ENCODE results near the gene PTPRN2. TPM values are rescaled to one million over a fixed set of nuclear protein-coding genes. Genes with fewer than 3 reads are reported as not detected.

Gene PTPRN2
- total and polyA plus RNA-seq, 4 experiments from 2014 or later = 1.7 to 2.6 (median 1.9) TPM

DNA sequence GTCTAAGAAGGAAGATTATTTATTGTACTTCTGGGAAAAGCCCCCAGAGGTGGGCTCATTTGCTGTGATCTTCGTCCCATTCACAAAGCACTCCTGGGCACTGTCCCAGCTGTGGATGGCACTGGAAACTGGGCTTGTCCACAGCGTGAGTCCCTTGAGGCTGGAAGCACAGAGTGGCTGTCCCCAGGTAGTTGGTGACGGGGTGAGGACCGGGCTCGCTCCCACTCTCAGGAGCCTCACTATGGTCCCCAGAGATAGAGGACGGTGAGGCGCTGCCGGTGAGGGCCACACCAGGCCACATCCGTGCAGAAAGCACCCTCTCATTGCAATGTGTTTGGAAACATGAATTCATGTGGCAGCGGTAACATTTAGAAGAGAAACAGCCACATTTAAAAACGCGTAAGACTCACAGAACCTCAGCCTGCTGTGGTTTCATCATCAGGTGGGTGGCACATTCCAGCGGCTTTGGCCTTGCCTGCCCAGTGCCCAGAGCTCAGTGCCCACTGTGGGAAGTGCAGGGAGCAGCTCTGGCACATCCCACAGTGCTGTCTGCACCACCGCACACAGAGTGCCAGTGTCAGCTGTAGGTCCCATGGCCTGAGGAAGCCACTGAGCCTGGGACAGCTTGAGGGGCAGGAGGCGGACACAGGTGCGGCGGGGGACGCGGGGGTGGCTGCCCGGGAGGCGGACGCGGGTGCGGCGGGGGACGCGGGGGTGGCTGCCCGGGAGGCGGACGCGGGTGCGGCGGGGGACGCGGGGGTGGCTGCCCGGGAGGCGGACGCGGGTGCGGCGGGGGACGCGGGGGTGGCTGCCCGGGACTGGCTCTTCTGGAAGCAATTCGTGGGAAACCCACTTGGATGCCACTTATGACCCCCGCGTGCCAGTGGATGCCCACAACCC is 801.0 kb downstream of the PTPRN2 start:
- H3K9me3 ChIP-seq (ENCODE audit: control insufficient read depth in 1 of 2, low read length in 2 of 2) = no peaks in the 10 kb centered on the region
- no peaks in the 10 kb centered on the region for H3K4me1 ChIP-seq (ENCODE audit: insufficient read depth, low read length)
- ChIA-PET POLR2A (ENCODE audit: partially characterized antibody) (no interaction called here), CTCF (ENCODE audit: partially characterized antibody) (no interaction called here)
- no peaks in the 10 kb centered on the region for H3K36me3 ChIP-seq (ENCODE audit: insufficient read depth, low read length)
- Mint-ChIP-seq H3K27ac (no peak overlapping the region), H3K27me3 (peaks cover 3 to 5% of the 10 kb centered on the region in 2 donors), H3K4me3 (no peak overlapping the region), H3K4me1 (peaks cover 0 to 1% (median 0%) of the 10 kb centered on the region in 4 donors), H3K9me3 (no peaks in the 10 kb centered on the region), H3K36me3 (no peaks in the 10 kb centered on the region)
- H3K27ac ChIP-seq (ENCODE audit: low read depth, low read length) = no peak overlapping the region
- no peaks in the 10 kb centered on the region for H3K27me3 ChIP-seq (ENCODE audit: insufficient read depth, low read length)
- no peak overlapping the region for H3K4me3 ChIP-seq (ENCODE audit: low read length in 2 of 2)
- DNase-seq = no peak
- intact Hi-C loops (cut with micrococcal nuclease) = no loop called here

- no peaks in the 10 kb centered on the region for H3K36me3 Mint-ChIP-seq
- Histone ChIP-seq H3K9me3 (ENCODE audit: control insufficient read depth in 1 of 2, low read length in 2 of 2) (no peaks in the 10 kb centered on the region), H3K4me1 (ENCODE audit: insufficient read depth, low read length) (no peaks in the 10 kb centered on the region), H3K27ac (ENCODE audit: low read depth, low read length) (no peak overlapping the region), H3K36me3 (ENCODE audit: insufficient read depth, low read length) (no peaks in the 10 kb centered on the region), H3K27me3 (ENCODE audit: insufficient read depth, low read length) (no peaks in the 10 kb centered on the region), H3K4me3 (ENCODE audit: low read length in 2 of 2) (no peak overlapping the region)
- peaks cover 3 to 5% of the 10 kb centered on the region in 2 donors for H3K27me3 Mint-ChIP-seq
- ChIA-PET CTCF (ENCODE audit: partially characterized antibody) (no interaction called here), POLR2A (ENCODE audit: partially characterized antibody) (no interaction called here)
- peaks cover 0 to 1% (median 0%) of the 10 kb centered on the region in 4 donors for H3K4me1 Mint-ChIP-seq
- no peaks in the 10 kb centered on the region for H3K9me3 Mint-ChIP-seq
- H3K27ac Mint-ChIP-seq = peak overlapping the region in 1 of 7 donors; percentile 25
- no peak for DNase-seq
- no peak overlapping the region for H3K4me3 Mint-ChIP-seq
- intact Hi-C loops (cut with micrococcal nuclease) = no loop called here
Observed at GRCh38 chr7:157785486-157786186, 802.0 kb downstream of the PTPRN2 start.

GRCh38 chr7:157784979-157785441 is 802.6 kb downstream of the PTPRN2 start:
- Histone ChIP-seq H3K27me3 (ENCODE audit: insufficient read depth, low read length) (no peaks in the 10 kb centered on the region), H3K27ac (ENCODE audit: low read depth, low read length) (no peak overlapping the region), H3K36me3 (ENCODE audit: insufficient read depth, low read length) (no peaks in the 10 kb centered on the region), H3K9me3 (ENCODE audit: control insufficient read depth in 1 of 2, low read length in 2 of 2) (no peaks in the 10 kb centered on the region), H3K4me3 (ENCODE audit: low read length in 2 of 2) (no peak overlapping the region), H3K4me1 (ENCODE audit: insufficient read depth, low read length) (no peaks in the 10 kb centered on the region)
- Mint-ChIP-seq H3K4me3 (no peak overlapping the region), H3K27me3 (peaks cover 3 to 6% of the 10 kb centered on the region in 2 donors), H3K9me3 (no peaks in the 10 kb centered on the region), H3K36me3 (no peaks in the 10 kb centered on the region), H3K4me1 (peaks cover 0 to 1% (median 0%) of the 10 kb centered on the region in 4 donors), H3K27ac (no peak overlapping the region)
- no peak for DNase-seq
- intact Hi-C loops (cut with micrococcal nuclease) = no loop called here
- POLR2A ChIA-PET (ENCODE audit: partially characterized antibody) = no interaction called here
- CTCF ChIA-PET (ENCODE audit: partially characterized antibody) = no interaction called here

- no peak overlapping the region for H3K4me3 Mint-ChIP-seq
- DNase-seq = no peak
- CTCF ChIA-PET (ENCODE audit: partially characterized antibody) = no interaction called here
- intact Hi-C loops (cut with micrococcal nuclease) = no loop called here
- H3K9me3 Mint-ChIP-seq = no peaks in the 10 kb centered on the region
- H3K36me3 ChIP-seq (ENCODE audit: insufficient read depth, low read length) = no peaks in the 10 kb centered on the region
- no peaks in the 10 kb centered on the region for H3K9me3 ChIP-seq (ENCODE audit: control insufficient read depth in 1 of 2, low read length in 2 of 2)
- H3K4me1 ChIP-seq (ENCODE audit: insufficient read depth, low read length) = no peaks in the 10 kb centered on the region
- no peak overlapping the region for H3K4me3 ChIP-seq (ENCODE audit: low read length in 2 of 2)
- H3K27me3 ChIP-seq (ENCODE audit: insufficient read depth, low read length) = no peaks in the 10 kb centered on the region
- H3K4me1 Mint-ChIP-seq = no peaks in the 10 kb centered on the region
- no peak overlapping the region for H3K27ac ChIP-seq (ENCODE audit: low read depth, low read length)
- H3K27ac Mint-ChIP-seq = peak overlapping the region in 2 of 7 donors; percentile 1 to 12
- POLR2A ChIA-PET (ENCODE audit: partially characterized antibody) = no interaction called here
- H3K36me3 Mint-ChIP-seq = no peaks in the 10 kb centered on the region
- peaks cover 4 to 10% of the 10 kb centered on the region in 2 donors for H3K27me3 Mint-ChIP-seq
Observed at GRCh38 chr7:157784041-157784835, 803.4 kb downstream of the PTPRN2 start.

- H3K36me3 ChIP-seq (ENCODE audit: insufficient read depth, low read length) = no peaks in the 10 kb centered on the region
- Mint-ChIP-seq H3K4me3 (no peak overlapping the region), H3K27me3 (peaks cover 4 to 21% of the 10 kb centered on the region in 2 donors), H3K9me3 (peaks cover 0 to 1% (median 0%) of the 10 kb centered on the region in 8 donors), H3K36me3 (peaks cover 0 to 1% of the 10 kb centered on the region in 2 donors), H3K4me1 (no peaks in the 10 kb centered on the region), H3K27ac (no peak overlapping the region)
- POLR2A ChIA-PET (ENCODE audit: partially characterized antibody) = no interaction called here
- H3K9me3 ChIP-seq (ENCODE audit: control insufficient read depth in 1 of 2, low read length in 2 of 2) = no peaks in the 10 kb centered on the region
- CTCF ChIA-PET (ENCODE audit: partially characterized antibody) = no interaction called here
- H3K27me3 ChIP-seq (ENCODE audit: insufficient read depth, low read length) = no peaks in the 10 kb centered on the region
- no peaks in the 10 kb centered on the region for H3K4me1 ChIP-seq (ENCODE audit: insufficient read depth, low read length)
- no peak overlapping the region for H3K27ac ChIP-seq (ENCODE audit: low read depth, low read length)
- DNase-seq = no peak
- H3K4me3 ChIP-seq (ENCODE audit: low read length in 2 of 2) = no peak overlapping the region
- intact Hi-C loops (cut with micrococcal nuclease) = no loop called here
Observed at GRCh38 chr7:157782041-157782440, 805.6 kb downstream of the PTPRN2 start.

GRCh38 chr7:157780721-157781120 is 806.9 kb downstream of the PTPRN2 start:
- peak overlapping the region in 1 of 7 donors; percentile 68 for H3K27ac Mint-ChIP-seq

GRCh38 chr7:157780312-157780711 is 807.3 kb downstream of the PTPRN2 start:
- H3K9me3 Mint-ChIP-seq = peaks cover 0 to 4% (median 0%) of the 10 kb centered on the region in 8 donors
- H3K36me3 Mint-ChIP-seq = peaks cover 0 to 3% of the 10 kb centered on the region in 2 donors
- Histone ChIP-seq H3K9me3 (ENCODE audit: control insufficient read depth in 1 of 2, low read length in 2 of 2) (no peaks in the 10 kb centered on the region), H3K36me3 (ENCODE audit: insufficient read depth, low read length) (no peaks in the 10 kb centered on the region), H3K27ac (ENCODE audit: low read depth, low read length) (no peak overlapping the region), H3K27me3 (ENCODE audit: insufficient read depth, low read length) (no peaks in the 10 kb centered on the region), H3K4me1 (ENCODE audit: insufficient read depth, low read length) (no peaks in the 10 kb centered on the region), H3K4me3 (ENCODE audit: low read length in 2 of 2) (no peak overlapping the region)
- peaks cover 7 to 23% of the 10 kb centered on the region in 2 donors for H3K27me3 Mint-ChIP-seq
- ChIA-PET CTCF (ENCODE audit: partially characterized antibody) (no interaction called here), POLR2A (ENCODE audit: partially characterized antibody) (no interaction called here)
- no peak overlapping the region for H3K4me3 Mint-ChIP-seq
- DNase-seq = no peak
- no peaks in the 10 kb centered on the region for H3K4me1 Mint-ChIP-seq
- H3K27ac Mint-ChIP-seq = no peak overlapping the region
- intact Hi-C loops (cut with micrococcal nuclease) = no loop called here

More at GRCh38 chr7:157780721-157781120, 806.9 kb downstream of the PTPRN2 start:
- Histone ChIP-seq H3K36me3 (ENCODE audit: insufficient read depth, low read length) (no peaks in the 10 kb centered on the region), H3K9me3 (ENCODE audit: control insufficient read depth in 1 of 2, low read length in 2 of 2) (no peaks in the 10 kb centered on the region), H3K27ac (ENCODE audit: low read depth, low read length) (no peak overlapping the region), H3K27me3 (ENCODE audit: insufficient read depth, low read length) (no peaks in the 10 kb centered on the region), H3K4me3 (ENCODE audit: low read length in 2 of 2) (no peak overlapping the region), H3K4me1 (ENCODE audit: insufficient read depth, low read length) (no peaks in the 10 kb centered on the region)
- ChIA-PET POLR2A (ENCODE audit: partially characterized antibody) (no interaction called here), CTCF (ENCODE audit: partially characterized antibody) (no interaction called here)
- no peak for DNase-seq
- Mint-ChIP-seq H3K9me3 (peaks cover 0 to 4% (median 0%) of the 10 kb centered on the region in 8 donors), H3K4me3 (no peak overlapping the region), H3K27me3 (peaks cover 7 to 23% of the 10 kb centered on the region in 2 donors), H3K36me3 (peaks cover 0 to 3% of the 10 kb centered on the region in 2 donors), H3K4me1 (no peaks in the 10 kb centered on the region)
- intact Hi-C loops (cut with micrococcal nuclease) = no loop called here

All from CD4-positive, alpha-beta memory T cell (primary cell).